DMS114 treated with DMSO at 0.1 percent for 48 hours (cell line): ENCODE results near the gene RNASE12.
"Not testable (repeated sequence)": the region's sequence is repeated elsewhere in the genome, so short reads cannot be mapped to it uniquely, and the experiment has no call there.

ENCODE experiments used
- DNase-seq: peaks from one replicate; lab custom pipeline; 2025; ENCODE audit not compliant: unreplicated experiment; lab: John Stamatoyannopoulos, UW

RNASE12 gene

GRCh38 chr14:20583142-20583541, 8.0 kb downstream of the RNASE12 start:
- DNase-seq = no peak

- DNase-seq = no peak
Measured at GRCh38 chr14:20580242-20580641, 10.9 kb downstream of the RNASE12 start.

- DNase-seq = no peak
Measured at GRCh38 chr14:20578784-20579502, 12.2 kb downstream of the RNASE12 start.

- DNase-seq = no peak
Measured at GRCh38 chr14:20578325-20578724, 12.9 kb downstream of the RNASE12 start.

- DNase-seq = not testable (repeated sequence)
Measured at GRCh38 chr14:20572382-20572990, 18.7 kb downstream of the RNASE12 start.

GRCh38 chr14:20570720-20571119, 20.5 kb downstream of the RNASE12 start:
- not testable (repeated sequence) for DNase-seq

GRCh38 chr14:20569865-20570264, 21.3 kb downstream of the RNASE12 start:
- not testable (repeated sequence) for DNase-seq

GRCh38 chr14:20569066-20569465, 22.1 kb downstream of the RNASE12 start:
- no peak for DNase-seq

- no peak for DNase-seq
Measured at GRCh38 chr14:20568393-20568792, 22.8 kb downstream of the RNASE12 start.

GRCh38 chr14:20567199-20567598, 24.0 kb downstream of the RNASE12 start:
- DNase-seq = not testable (repeated sequence)

GRCh38 chr14:20564501-20564997, 26.6 kb downstream of the RNASE12 start:
- DNase-seq = no peak

GRCh38 chr14:20563971-20564370, 27.2 kb downstream of the RNASE12 start:
- DNase-seq = no peak

- DNase-seq = no peak
Measured at GRCh38 chr14:20560961-20561360, 30.2 kb downstream of the RNASE12 start, which contains the start of gene RNASE9. RNASE9 (minus strand) TSS chr14:20561047.

- no peak for DNase-seq
Measured at GRCh38 chr14:20559461-20559904, 31.7 kb downstream of the RNASE12 start.

GRCh38 chr14:20557212-20557542, 34.0 kb downstream of the RNASE12 start:
- DNase-seq = no peak

- no peak for DNase-seq
Measured at GRCh38 chr14:20556500-20557211, 34.5 kb downstream of the RNASE12 start.

- DNase-seq = no peak
Measured at GRCh38 chr14:20555845-20556244, 35.3 kb downstream of the RNASE12 start.

GRCh38 chr14:20553024-20553423, 38.2 kb downstream of the RNASE12 start:
- DNase-seq = no peak

GRCh38 chr14:20551606-20552005, 39.6 kb downstream of the RNASE12 start:
- DNase-seq = no peak

- DNase-seq = no peak
Measured at GRCh38 chr14:20550926-20551325, 40.2 kb downstream of the RNASE12 start.

- DNase-seq = no peak
Measured at GRCh38 chr14:20548414-20549158, 42.6 kb downstream of the RNASE12 start.
